Globus pallidus (tissue), 1 donor: Measurements from ENCODE around the gene BCR.

ENCODE experiments used
- DNase-seq: peaks from one replicate; pipeline ENCODE4 v3.0.0-alpha.2; 2015; ENCODE audit warnings: low spot score

BCR gene

DNA sequence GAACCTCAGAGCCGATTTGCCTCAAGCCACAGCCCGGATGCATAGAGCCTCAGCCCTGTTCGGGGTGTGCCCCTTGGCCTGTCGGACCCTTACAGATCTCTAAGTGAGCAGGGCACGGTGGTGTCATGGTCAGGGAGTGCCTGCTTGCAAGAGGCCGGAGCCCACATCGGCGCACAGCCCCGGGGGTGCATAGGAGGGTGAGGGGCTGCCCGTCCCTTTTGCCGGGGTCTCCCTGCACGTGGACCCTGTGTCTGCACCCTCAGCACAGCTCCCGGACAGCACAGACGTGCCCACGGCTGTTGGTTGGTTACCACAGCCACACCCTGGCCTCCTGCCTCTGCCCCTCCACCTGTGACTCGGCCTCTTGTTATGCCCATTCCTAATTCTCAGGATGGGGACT is 28.5 kb upstream of the BCR start:
- no peak for DNase-seq

DNA sequence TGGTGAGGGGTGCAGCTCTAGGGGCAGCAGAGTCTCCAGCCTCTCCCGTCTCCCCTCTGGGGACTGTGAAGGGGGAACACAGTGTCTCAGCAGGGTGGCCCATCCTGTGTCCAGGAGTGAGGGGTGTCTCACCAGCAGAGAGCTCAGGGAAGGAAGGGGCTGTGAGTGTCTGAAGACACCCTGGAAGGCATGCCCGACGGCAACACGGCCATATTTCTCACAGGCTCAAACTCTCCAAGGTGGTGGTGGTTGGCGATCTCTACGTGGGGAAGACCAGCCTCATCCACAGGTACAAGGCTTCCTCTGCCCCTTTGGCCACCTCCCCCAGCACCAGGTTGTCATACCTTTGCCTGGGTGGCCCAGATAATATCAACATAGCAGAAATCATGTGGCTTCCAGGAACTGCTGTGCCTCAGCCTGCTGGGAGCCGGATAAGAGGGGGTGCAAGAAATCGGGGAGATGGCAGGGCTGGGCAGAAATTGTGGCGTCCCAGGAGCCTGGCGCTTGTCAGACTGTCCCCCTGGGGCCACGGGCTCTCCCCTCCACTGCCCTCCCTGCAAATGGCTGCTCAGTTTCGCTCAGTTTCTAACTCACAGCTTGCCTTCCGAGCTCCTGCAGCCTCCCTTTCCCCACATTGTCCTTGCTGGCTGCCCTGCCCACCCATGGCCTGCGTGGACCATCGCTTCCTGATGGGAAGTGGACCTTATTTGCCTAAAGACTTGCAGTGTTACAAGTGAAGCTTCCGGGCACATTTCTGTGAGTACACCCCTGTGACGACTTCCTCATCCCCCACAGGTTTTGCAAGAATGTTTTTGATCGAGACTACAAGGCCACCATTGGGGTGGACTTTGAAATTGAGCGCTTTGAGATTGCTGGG is 27.8 kb upstream of the BCR start:
- DNase-seq: no peak

DNA sequence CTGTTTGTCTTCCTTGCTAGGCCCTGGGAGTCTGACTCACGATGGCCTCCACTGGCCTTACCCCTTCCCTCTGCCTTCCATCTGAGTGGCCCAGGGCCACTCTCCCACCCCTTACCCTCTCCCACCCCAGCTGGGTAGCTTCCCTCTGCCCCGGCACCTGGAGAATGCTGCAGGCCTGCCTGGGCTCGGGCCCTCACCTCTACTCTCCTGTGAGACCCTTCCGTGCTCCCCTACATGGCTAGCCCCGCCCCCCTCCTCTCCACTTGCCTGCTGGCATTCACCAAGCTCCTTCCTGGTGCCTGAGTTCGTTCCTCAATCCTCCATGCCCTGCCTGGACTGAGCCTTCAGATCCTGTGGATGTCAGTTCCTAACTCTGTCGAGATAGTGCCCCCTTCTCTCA is 26.3 kb upstream of the BCR start:
- no peak for DNase-seq

DNA sequence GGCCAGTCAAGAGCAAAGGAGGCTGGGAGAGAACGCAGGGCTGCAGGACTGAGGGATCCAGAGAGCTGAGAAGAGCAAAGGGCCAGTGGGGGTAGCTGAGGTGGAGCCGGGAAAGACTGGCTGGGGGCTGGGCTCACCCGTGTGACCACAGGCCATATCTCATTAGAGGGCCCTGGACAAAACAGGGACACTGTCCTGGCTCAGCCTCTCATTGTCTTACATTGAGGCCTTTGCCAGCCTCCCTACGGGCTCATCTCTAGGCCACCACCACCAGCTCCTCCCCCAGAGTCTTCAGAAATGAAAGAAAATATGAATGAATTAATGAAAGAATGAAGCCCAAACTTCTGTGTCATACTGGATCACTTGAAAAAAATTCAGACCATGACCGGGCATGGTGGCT is 25.8 kb upstream of the BCR start:
- DNase-seq: no peak

DNA sequence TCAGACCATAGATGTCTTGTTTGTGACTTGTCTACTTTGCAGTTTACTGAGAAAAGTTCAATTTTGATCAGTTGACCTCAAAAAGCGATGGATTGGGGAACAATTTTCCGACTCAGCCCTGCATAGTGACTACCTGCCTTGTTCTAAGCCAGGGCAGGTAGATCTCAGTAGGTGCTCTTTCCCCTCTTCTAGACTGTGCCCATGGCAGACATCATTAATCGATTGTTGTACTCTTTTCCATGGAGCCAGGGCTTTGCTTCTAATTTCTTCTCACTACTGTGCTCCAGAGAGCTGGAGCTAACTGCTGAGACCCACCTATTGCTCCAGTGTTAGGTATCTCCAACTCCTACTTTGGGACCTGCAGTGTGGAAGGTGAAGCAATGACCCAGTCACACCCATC is 25.2 kb upstream of the BCR start:
- no peak for DNase-seq

DNA sequence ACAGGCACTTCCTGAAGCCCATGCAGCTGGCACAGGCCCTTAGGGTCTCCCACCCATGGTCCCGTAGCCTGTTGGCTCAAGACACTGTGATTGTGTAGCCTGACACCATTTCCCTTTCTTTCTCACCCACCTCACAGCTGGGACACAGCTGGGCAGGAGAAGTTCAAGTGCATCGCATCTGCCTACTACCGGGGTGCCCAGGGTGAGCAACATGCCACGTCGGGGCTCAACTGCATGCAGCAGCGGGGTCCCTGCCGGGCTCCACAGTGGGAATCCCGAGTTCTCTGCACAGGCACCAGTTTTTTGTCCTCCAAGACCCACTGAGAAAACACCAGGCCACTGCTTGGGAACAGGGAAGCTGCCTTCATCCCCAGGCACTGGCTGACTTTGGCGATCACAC is 24.5 kb upstream of the BCR start:
- no peak for DNase-seq

DNA sequence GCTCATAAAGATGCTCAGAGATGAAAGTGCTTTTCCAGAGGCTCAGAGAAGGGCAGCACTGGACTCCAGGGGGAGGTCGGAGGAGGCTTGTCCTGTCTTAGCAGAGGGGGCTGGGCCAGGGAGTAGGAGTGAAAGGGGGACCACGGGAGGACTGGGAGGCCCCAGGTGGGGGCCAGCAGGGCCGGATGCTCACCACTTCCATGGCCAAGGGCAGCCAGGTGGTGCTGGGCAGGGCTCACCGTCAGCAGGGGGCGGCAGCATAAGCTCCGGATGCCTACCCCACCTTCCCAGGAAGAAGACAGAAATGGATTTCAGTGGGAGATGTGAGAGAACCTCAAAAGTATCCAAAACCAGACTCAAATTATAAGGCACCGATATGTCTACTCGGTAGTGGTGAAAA is 24.0 kb upstream of the BCR start:
- DNase-seq: no peak

DNA sequence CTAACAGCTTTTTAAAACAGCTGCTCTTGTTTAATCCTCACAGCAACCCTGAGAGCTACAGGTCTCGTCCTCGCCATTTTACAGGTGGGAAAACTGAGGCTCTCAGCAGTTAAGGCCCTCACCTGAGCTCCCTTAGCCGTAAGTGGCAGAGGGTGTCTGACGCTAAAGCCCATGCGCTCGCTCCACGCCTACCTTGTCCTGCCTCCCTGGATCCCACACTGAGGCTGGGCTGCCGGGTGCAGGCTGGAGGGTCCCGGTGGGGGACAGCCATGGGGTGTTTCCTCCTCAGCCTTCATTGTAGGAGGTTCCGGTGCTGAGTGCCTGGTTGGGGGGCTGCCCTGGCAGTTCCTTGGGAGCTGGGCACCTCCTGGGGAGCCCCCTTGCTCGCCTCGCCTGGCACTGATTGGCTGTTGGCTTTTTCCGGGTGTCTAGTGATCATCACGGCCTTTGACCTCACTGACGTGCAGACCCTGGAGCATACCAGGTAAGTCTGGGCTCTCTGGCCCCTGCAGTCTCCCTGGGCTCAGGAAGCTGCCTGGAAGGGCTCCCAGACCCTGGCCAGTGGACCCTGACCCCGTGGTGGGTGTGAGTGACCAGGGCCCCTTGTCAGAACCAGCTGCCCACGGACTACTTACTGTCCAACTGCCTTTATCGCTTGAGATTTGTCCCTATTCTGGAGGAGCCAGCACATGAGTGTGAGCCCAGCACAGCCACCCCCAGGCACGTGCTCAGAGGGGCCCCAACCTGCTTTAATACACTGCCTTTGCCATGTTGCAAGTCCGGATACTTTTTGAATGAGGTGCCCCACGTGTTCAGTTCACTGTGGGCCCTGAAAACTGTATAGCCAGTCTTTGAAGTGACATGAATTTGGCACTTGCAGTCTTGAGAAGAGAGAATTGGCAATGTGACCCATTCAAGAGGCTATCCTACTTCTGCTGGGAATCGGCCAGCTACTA is 22.5 kb upstream of the BCR start:
- DNase-seq: no peak

DNA sequence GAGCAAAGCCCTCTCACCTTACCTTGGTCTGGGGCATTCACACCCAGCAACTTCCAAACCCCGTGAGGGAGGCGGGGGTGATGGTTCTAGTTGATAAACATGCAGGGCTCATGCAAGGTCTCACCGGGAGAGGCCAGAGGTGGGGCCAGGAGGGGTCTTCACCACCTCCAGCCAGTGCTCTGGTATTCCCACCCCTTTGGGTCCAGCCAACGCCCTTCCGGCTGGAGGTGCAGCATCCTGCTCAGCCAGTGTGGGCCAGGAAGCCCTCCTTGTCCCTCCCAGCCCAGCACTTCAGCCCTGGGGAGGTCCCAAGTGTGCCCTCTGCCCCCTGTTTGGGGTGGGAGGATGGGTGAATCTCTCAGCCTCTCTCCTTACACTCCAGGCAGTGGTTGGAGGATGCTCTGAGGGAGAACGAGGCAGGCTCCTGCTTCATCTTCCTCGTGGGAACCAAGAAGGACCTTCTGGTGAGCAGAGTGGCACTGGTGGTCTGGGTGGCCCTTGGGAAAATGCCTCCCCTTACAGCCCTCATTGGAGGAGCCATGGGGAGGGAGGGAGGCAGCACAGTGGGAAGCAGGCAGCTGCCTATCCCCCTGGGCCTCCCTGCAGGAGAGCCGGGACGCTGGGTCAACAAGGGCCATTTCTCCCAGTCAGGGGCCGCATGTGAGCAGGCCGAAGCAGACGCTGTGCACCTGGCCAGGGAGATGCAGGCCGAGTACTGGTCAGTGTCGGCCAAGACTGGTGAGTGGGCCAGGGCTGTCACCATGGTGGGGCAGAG is 21.6 kb upstream of the BCR start:
- no peak for DNase-seq

DNA sequence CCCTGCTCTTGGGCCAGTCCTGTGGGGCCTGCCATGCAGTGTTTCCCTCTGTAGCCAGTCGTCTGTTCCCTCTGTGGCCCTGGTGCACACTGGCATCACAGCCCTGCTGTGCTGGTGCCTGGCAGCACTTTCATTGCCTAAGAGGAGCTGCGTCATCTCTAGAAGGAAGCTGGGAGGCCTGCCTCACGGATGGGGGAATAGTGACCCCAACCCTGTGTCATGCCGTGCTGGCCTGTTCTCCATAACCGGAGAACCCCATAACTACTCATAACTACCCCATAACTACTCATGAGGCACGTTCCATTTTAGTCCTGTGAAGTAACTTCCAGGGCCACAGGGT is 21.0 kb upstream of the BCR start:
- DNase-seq: no peak

DNA sequence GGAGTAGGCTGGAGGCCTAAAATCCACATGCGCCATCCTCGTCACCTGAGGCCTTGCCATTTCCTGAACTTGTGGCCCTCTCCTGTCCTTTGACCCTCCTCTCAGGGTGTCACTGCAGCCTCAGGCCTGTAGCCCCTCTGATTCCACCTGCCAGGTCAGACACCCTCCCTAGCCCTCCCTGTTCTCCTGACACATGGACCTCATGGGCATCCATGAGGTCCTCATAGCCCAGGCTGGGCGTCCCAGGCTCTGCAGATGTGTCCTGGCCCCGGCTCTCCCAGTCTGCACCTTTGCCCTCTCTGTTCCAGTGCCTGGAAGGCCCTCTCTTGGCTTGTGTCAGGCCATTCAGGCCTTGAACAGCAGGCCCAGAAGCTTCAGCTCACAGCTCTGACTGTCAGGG is 19.3 kb upstream of the BCR start:
- no peak for DNase-seq

DNA sequence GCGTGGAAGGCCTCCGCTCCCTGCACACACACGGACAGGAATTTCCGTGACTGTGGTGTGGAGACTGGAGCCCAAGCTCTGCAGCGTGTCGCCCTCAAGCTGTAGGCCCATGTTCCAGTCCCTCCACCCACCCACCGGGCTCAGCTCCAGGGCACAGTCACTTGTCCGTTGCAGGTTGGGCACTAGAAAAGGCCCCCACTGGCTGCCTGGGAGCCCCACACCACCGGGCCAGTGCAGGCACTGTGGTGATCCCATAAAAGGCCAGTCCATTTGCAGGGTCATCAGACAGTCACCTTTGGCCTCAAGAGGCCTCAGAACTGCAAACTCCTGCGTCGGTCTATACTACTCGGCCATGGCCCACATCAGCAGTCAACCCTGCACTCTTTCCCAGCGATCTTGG is 18.7 kb upstream of the BCR start:
- no peak for DNase-seq

DNA sequence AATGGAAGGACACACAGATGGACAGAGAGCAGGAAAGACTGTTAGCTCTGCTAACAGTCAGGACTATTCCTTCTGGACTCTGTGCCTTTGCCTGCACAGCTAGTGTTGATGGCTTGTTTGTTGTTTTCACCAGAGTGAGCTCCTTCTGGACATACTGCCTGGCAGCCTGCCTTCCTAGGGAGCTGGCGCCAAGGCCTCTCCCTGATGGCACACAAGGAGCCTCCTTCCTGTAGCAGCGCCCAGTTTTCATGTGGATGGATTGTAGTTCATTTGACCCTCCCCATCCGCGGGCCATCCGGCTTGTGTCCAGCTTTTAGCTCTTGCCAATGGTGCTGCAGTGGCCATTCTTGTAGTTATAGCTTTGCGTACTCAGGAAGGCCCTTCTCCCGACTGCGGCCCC is 16.6 kb upstream of the BCR start:
- DNase-seq: peak; percentile 85

DNA sequence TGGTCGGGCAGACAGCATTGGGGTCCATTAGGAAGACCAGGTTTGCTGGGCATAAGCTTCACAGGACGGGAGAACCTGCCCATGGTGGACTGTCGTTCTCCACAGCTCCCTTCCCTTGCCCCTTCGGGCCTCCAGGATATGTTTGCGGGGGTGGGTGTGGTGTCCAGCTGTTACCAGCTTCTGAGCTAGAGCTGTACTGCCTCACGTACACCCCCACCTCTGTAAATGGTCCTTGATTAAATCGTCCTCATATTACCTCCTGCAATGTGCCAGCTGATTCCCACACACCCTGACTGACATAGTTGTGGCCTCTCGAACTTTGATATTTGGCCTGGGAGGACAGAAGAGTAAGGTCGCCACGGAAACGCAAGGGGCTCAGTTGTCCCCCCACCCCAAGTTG is 16.2 kb upstream of the BCR start:
- no peak for DNase-seq

DNA sequence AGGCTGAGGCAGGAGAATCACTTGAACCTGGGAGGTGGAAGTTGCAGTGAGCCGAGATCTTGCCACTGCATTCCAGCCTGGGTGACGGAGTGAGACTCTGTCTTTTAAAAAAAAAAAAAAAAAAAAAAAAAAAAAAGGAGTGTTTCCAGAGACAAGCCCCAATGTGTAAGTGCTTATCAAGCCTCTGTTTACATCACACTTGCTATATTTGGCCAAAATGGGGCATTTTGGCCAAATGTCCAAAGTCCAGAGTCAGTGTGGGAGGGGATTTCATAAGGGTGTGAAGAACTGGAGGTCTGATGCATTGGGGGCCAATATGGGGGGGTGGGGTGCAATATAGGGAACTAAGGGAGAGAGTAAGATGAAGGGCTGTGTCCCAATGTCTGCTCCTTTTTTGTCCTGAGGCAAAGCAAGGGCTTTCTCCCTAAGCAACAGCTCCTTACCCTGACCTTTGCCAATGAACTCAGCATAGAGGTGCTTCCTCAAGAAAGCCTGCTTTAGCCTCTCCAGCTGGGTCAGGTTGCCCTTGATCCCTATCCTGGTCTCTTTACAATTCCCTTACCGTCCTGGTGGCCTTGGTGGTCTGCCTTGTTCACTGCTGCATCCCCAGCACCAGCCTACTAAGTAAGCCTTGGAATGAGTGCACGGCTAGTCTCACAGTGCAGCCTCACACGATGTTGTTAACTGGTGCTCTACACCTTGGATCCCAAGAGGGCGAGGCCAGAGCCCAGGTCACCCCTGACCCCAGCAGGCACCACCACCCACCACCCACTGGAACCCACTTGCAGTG is 14.1 kb upstream of the BCR start:
- DNase-seq: no peak

DNA sequence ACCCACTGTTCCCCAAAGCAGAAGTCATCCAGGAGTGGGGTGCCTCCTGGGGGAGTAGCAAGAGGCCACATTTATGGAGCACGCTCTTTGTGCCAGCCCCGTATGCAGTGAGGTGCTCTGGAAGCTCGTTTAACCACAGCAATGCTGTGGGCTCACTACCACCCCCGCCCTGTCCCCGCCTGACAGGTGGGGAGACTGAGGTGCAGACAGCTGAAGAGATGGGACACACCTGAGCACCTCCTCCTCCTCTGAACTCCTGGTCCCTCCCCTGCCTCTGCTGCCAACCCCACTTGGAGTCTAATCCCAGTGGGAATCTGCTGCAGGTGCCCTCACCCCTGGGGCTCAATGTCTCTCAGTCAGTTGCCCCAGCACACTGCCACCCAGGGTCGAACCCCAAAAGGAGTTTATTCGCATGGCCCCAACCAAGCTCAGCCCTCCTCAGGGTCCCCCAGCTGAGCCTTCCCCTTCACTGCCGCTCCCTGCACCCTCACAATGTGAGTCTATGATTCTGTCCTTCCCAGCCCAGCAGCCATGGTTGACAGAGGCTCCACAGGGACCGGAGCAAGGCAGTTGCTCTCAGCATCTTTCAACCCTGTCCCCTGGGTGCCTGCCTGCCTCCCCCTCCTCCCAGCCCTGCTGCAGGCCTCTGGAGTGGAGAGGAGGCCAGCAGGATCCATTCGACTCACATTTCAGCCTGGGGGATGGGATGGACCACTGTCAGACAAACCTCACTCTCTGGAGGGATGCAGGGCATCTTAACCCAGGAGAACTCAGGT is 13.3 kb upstream of the BCR start:
- DNase-seq: no peak

DNA sequence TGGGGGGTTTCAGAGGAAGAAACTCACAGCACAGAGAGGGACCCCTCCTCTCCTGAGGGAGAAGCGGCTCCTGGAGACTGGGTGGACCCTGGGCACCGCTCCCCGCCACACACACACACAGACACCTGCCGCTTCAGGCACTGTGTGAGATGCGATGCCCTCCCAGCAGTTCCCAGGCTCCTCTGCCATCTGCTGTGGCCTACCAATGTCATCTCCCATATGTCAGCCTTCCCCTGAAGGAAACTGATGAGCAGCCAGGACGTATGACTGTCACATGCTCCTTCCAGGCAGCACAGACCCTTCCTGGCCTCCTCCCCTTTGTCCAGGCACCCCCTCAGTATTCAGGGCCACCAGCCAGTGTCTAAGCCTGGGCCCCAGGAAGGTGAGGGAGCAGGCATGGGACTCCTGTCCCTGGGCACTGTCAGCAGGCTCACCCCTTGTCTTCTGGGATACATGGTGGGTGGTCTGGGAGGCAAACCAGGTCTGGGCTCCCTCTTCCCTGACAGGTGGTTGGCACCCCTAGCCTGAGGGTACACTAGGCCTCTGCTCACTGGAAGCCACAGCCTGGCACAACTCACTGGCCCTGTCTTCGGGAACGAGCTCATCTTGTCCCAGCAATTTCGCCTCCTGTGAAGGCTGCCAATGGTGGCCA is 11.8 kb upstream of the BCR start:
- no peak for DNase-seq

DNA sequence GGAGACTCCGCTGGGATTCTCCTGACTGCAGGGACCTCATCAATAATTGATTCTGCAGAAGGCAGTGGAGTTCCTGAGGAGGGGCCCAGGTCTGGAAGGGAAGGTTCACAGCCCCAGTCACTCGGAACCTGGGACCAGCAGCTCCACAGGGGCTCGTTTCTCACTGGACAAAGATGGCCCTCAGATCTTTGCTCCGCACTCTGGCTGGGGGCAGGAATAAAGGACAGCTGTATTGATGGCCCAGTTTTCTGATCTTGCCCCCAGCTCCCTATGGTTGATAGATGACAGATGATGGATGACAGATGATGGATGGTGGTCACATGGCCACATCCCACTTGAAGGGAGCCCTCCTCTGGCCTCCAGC is 11.3 kb upstream of the BCR start:
- no peak for DNase-seq

DNA sequence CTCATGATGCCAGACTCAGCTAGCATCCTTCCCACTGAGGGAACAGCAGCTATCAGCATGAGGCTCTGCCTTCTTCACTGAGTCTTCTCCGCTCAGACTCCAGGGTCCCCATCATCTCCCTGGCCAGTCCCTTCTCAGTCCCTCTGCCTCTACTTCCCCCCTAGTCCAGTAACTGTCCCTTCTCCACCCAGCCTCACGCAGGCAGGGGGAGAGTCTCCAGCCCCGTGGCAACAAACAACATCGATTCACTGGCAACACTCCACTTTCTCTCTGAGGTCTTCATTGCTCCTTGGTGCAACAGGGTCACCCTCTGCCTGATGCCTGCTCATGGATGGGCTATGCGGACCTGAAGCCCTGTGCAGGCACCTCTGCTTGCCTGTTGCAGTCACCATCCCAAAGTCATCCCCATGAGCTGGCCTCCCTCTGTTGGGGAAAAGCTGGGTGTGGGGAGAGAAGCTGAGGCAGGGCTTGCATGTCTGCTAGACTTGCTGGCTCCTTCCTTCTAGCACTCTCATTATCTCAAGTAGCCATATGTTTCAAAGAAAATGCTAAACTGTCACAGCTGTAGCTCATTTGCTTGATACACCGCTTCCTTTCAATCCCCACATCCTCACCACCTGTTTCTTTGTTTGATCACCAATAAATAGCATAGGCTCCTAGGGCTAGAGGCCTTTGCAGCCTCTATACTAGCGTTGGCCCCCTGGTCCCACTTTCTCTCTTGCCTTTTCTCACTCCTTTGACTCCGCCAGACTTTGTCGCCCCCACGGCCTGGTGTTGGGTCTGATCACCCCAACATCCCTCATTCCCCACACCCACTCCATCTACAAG is 4.3 kb upstream of the BCR start:
- DNase-seq: no peak

DNA sequence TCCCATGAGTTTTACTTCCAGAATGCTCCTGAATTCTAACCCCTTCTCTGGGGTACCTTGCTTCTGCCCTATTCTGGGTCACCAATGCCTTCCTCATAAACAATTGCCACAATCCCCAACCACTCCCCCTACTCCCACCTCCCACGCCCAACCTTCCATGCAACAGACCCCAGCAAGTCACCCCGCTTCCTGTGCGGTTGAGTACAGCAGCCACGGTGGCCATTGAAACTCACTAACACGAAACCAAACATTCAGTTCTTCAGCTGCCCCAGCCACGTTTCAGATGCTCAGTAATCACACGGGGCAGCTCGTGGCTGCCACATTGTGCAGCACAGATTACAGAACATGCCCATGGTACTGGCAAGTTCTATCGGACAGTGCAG is 3.7 kb upstream of the BCR start:
- no peak for DNase-seq
